GM12872 (cell line): Measurements from ENCODE around the gene VAV2.

Experiments used
- CTCF ChIP-seq: IDR thresholded peaks from 3 replicates; pipeline ENCODE4 v1.5.1; 2011; ENCODE audit warnings: low read depth, mild to moderate bottlenecking, low read length, moderate library complexity; ENCODE audit not compliant: insufficient read depth

VAV2 gene

DNA sequence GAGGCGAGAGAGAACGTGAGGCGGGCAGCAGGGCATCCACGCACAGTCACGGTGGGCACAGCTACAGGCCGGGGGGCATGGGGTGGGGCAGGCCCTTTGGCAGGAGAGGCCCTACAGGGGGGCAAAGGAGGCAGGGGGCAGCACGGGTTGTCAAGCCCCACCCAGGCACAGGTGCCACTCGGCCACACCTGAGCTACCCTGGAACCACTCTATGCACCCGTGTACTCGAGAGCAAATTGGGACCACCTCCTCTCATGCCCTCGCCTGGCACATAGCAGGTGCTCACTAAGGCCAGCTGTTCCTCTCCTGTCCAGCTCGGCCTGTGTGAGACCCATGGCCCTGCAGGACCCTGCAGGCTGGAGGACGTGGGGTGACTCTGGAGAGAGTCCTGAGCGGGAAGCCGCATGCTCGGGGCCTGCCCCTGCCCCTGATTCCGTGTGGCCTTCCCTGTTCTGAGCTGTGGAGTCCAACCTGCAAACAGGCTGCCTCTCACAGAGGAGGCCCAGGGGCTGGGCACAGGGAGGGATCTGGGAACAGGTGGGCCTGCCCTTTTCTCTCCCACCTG, 222.5 kb downstream of the VAV2 start:
- no peak for TF ChIP-seq CTCF

DNA sequence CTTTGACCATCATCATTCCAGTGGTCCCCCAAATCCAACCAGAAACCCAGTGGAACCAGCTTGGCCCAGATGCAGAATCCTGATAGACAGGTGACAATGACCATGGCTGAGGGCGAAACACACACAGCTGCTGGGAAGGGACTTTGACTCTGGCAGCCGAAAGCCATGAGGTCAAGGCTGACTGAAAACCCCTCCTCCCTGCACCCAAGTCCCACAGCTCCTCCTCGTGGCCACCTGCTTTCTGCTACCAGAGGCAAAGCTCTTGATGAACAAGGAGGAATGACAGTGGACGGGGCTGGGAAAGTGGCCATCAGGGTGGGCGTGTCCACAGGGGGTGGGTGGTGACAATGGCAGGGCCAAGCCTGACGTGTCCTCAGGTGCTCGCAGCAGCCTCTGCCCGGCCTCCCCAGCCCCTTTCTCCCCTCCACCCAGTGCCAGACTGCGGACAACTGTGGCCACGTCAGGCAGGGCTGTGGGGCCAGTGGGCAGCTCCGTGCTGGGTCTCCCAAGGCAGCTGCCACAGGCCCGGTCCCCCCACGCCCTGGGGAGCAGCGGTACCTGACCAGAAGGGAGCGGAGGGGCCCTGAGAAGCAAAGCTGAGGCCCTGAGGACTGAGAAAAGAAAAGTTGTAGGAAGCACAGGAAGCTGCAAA, 223.1 kb downstream of the VAV2 start:
- 0 out of 3 replicates have a peak, but pooled peaks have one; percentile 18 for TF ChIP-seq CTCF

GRCh38 chr9:133768371-133768858, 223.7 kb downstream of the VAV2 start:
- TF ChIP-seq CTCF: no peak

DNA sequence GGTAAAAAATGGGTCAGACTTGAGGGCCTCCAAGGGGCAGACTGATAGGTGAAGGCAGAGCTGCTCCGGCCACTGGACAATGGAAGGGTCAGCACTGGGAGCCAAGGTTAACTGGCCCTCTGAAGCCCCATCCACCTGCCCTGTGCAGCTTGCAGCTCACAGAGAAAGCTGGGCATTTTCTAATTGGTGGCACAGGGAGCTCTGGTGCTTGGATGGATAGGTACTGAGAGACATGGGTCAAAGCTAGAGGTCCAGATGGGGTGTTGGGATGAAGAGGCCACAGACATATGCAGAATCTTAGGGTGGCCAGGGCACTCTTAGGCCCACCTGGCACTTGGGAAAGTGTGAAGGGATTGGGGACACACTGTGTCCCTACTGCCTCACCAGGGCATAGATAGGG, 224.5 kb downstream of the VAV2 start:
- TF ChIP-seq CTCF: no peak

- TF ChIP-seq CTCF: no peak
Measured at GRCh38 chr9:133767008-133767407, 225.1 kb downstream of the VAV2 start.

DNA sequence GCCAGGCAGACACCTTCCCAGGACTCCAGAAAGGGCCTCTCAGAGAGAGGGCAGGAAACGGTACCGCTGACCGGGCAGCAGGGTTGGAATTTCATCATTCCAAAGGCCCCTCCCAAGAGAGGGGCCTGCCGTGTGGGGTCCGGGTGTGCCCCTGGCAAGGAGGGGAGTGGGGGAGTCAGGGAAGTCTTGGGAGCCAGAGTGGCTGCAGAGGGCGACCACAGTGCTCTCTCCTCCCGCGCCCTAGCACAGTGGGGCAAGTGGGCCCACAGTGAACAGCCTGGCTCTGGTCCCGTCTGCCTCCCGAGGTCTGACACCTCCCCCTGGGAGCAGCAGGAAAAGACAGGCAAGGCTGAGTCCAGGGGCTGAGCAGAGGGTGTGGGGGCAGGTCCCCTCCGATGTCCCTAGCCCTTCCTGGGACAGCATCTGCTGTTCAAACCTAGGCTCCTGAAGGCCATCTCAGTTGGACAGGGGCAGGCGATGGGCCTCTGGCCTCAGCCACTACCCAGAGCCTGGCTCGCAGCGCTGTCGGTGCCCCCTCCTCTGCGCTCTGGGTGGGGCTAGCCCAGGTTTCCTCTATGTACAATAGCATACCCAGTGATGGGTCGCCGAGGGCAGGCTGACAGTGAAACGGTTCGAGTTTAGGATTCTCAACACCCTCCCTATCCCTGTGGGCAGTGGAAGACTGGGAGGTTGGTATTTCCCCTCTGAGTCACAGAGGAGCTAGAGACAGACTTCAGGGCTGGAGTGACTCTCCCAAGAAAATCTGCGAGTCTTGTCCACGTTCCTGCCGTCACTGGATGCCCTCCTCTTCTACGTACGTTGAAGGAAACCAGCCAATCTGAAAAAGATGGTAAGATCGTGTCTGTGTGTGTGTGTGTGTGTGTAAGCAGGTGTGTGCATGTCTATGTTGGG, 228.6 kb downstream of the VAV2 start:
- TF ChIP-seq CTCF: no peak
